Suprapubic skin (tissue), 4 donors: ENCODE data around the gene BAHCC1.

Experiments used
- EP300 ChIP-seq: sonication (generic); formaldehyde crosslinking; IDR thresholded peaks from one replicate; pipeline ENCODE4 v1.6.1; 2017; ENCODE audit warnings: antibody characterized with exemption
- POLR2A ChIP-seq, 2 donors: fragments of 450-650 bp; IDR thresholded peaks; one replicate each; pipeline ENCODE4 v1.6.1; 2017; ENCODE audit warnings: antibody characterized with exemption in 2 of 2, mild to moderate bottlenecking in 2 of 2, moderate library complexity in 2 of 2
- POLR2AphosphoS5 ChIP-seq, 3 donors: sonication (generic); formaldehyde crosslinking; IDR thresholded peaks; one replicate each; pipeline ENCODE4 v1.6.1; 2017; ENCODE audit warnings: antibody characterized with exemption in 3 of 3
- TF ChIP-seq, protein P1 (sequence below), 2 donors: fragments of 200-600 bp in 1 of 2; fragments of 450-650 bp in 1 of 2; sonication (generic) in 1 of 2; IDR thresholded peaks; one replicate each; pipeline ENCODE4 v1.5.1; 2016 to 2019; ENCODE audit warnings: antibody characterized with exemption in 2 of 2, mild to moderate bottlenecking in 1 of 2, moderate library complexity in 1 of 2

- TF ChIP-seq, protein P1, sequence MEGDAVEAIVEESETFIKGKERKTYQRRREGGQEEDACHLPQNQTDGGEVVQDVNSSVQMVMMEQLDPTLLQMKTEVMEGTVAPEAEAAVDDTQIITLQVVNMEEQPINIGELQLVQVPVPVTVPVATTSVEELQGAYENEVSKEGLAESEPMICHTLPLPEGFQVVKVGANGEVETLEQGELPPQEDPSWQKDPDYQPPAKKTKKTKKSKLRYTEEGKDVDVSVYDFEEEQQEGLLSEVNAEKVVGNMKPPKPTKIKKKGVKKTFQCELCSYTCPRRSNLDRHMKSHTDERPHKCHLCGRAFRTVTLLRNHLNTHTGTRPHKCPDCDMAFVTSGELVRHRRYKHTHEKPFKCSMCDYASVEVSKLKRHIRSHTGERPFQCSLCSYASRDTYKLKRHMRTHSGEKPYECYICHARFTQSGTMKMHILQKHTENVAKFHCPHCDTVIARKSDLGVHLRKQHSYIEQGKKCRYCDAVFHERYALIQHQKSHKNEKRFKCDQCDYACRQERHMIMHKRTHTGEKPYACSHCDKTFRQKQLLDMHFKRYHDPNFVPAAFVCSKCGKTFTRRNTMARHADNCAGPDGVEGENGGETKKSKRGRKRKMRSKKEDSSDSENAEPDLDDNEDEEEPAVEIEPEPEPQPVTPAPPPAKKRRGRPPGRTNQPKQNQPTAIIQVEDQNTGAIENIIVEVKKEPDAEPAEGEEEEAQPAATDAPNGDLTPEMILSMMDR (IDR thresholded peaks at IDR 0.05), result no peak
- no peak for TF ChIP-seq POLR2AphosphoS5 (IDR thresholded peaks at IDR 0.05)
- TF ChIP-seq EP300, result no peak
- TF ChIP-seq POLR2A (IDR thresholded peaks at IDR 0.05), result no peak
Observed at GRCh38 chr17:81384929-81385319, 10.3 kb upstream of the BAHCC1 start.
